Activated B cell treated with CpG ODN at 0.5 μM for 24 hours (primary cell): ENCODE data around the gene ANKHD1. TPM values are rescaled to one million over a fixed set of nuclear protein-coding genes. Genes with fewer than 3 reads are reported as not detected.

Experiments
- ATAC-seq: fragments of 200-7000 bp; cut with Tn5 transposase; one replicate; pipeline ENCODE4 v1.10.0; 2021; ENCODE audit warnings: low read depth, mild to moderate bottlenecking, moderate library complexity
- CTCF ChIA-PET: fragments of 350-600 bp; sonication (Branson Sonifier 250); formaldehyde crosslinking; loops from one replicate; lab custom pipeline; 2021; ENCODE audit warnings: antibody characterized with exemption; lab: Charles Lee
- POLR2A ChIA-PET: fragments of 350-600 bp; sonication (Branson Sonifier 250); formaldehyde crosslinking; loops from one replicate; lab custom pipeline; 2021; ENCODE audit warnings: antibody characterized with exemption; lab: Charles Lee
- DNase-seq: peaks from one replicate; pipeline ENCODE4 v3.0.0; 2022
- H3K27ac Mint-ChIP-seq: one replicate; pipeline ENCODE4 v1.8.0; 2020; ENCODE audit warnings: mixed read lengths
- H3K27me3 Mint-ChIP-seq: one replicate; pipeline ENCODE4 v1.8.0; 2021; ENCODE audit warnings: mixed read lengths
- H3K36me3 Mint-ChIP-seq: one replicate; pipeline ENCODE4 v1.8.0; 2021; ENCODE audit warnings: low read depth, mixed read lengths
- H3K4me1 Mint-ChIP-seq: one replicate; pipeline ENCODE4 v1.8.0; 2021; ENCODE audit warnings: mixed read lengths
- H3K4me3 Mint-ChIP-seq: one replicate; pipeline ENCODE4 v1.8.0; 2020; ENCODE audit warnings: mild to moderate bottlenecking, mixed read lengths
- H3K9me3 Mint-ChIP-seq: one replicate; pipeline ENCODE4 v1.8.0; 2020; ENCODE audit warnings: mixed read lengths
- intact Hi-C: fragments of 100-400 bp; cut with micrococcal nuclease; formaldehyde crosslinking; loops from one replicate; pipeline ENCODE4 v1.15.1; 2024
- total RNA-seq: library from RNA; stranded (reverse); gene quantifications from 2 replicates; pipeline ENCODE4 v1.2.3, GENCODE V29; 2022
- TF ChIP-seq, protein P1 (sequence below): fragments of 200-600 bp; IDR thresholded peaks from one replicate; pipeline ENCODE4 v1.8.0; 2022; ENCODE audit warnings: antibody characterized with exemption, mild to moderate bottlenecking

The ANKHD1 gene
- total RNA-seq, 1 donor from 2014 or later: 187 TPM

DNA sequence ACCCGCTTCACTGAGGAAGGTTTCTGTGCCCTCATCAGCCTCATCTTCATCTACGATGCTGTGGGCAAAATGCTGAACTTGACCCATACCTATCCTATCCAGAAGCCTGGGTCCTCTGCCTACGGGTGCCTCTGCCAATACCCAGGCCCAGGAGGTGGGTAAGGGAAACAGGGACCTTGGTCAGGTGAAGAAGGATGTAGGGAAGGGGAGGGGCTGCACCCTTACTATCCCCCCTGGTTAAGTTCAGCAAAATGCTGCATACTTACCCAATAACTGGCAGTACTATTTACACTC lies 37.2 kb upstream of the ANKHD1 start:
- no peaks in the 10 kb centered on the region for H3K9me3 Mint-ChIP-seq
- no peak for ATAC-seq
- TF ChIP-seq, protein P1, sequence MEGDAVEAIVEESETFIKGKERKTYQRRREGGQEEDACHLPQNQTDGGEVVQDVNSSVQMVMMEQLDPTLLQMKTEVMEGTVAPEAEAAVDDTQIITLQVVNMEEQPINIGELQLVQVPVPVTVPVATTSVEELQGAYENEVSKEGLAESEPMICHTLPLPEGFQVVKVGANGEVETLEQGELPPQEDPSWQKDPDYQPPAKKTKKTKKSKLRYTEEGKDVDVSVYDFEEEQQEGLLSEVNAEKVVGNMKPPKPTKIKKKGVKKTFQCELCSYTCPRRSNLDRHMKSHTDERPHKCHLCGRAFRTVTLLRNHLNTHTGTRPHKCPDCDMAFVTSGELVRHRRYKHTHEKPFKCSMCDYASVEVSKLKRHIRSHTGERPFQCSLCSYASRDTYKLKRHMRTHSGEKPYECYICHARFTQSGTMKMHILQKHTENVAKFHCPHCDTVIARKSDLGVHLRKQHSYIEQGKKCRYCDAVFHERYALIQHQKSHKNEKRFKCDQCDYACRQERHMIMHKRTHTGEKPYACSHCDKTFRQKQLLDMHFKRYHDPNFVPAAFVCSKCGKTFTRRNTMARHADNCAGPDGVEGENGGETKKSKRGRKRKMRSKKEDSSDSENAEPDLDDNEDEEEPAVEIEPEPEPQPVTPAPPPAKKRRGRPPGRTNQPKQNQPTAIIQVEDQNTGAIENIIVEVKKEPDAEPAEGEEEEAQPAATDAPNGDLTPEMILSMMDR: no peak
- H3K36me3 Mint-ChIP-seq: no peaks in the 10 kb centered on the region
- intact Hi-C loops: loop anchor here (5.0 kb wide), 1 partner anchor 678 kb away; no protein-coding TSS in a partner anchor
- CTCF ChIA-PET: interaction anchor here (0.6 to 3.1 kb wide), 5 partner anchors 9 to 358 kb away, joined by 3 to 24 read pairs (median 3); no protein-coding TSS in a partner anchor
- H3K4me3 Mint-ChIP-seq: no peak overlapping the region
- peaks cover 6% of the 10 kb centered on the region for H3K4me1 Mint-ChIP-seq
- no peaks in the 10 kb centered on the region for H3K27me3 Mint-ChIP-seq
- DNase-seq: no peak
- no peak overlapping the region for H3K27ac Mint-ChIP-seq
- POLR2A ChIA-PET: interaction anchor here (1.4 kb wide), 1 partner anchor 37 kb away, joined by 3 read pairs; the partner anchor contains the start of gene ANKHD1

DNA sequence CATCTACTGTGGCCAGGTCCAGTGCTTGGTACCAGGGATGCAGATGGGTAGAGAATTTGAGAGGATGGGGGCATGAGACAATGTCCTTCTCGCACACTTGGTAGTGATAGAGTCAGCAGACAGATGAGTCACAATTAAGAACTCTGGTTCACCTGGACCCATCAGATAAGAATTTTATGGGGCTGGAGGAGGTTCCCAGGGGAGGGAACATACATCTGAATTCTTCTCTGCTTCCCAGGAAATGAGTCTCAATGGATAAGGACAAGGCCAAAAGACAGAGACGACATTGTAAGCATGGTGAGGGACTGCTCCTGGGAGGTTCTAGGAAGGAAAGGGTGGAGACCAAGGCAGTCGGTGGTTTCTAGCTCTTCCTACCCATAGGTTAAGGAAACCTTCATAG lies 36.4 kb upstream of the ANKHD1 start:
- no peaks in the 10 kb centered on the region for H3K36me3 Mint-ChIP-seq
- peaks cover 6% of the 10 kb centered on the region for H3K4me1 Mint-ChIP-seq
- H3K27ac Mint-ChIP-seq: no peak overlapping the region
- ChIA-PET CTCF (interaction anchor here (1.0 to 1.1 kb wide), 3 partner anchors 8 to 357 kb away, joined by 3 read pairs; no protein-coding TSS in a partner anchor), POLR2A (no interaction called here)
- no peaks in the 10 kb centered on the region for H3K9me3 Mint-ChIP-seq
- TF ChIP-seq, protein P1: no peak
- ATAC-seq (no peak), DNase-seq (no peak)
- H3K4me3 Mint-ChIP-seq: no peak overlapping the region
- intact Hi-C loops: no loop called here
- no peaks in the 10 kb centered on the region for H3K27me3 Mint-ChIP-seq

DNA sequence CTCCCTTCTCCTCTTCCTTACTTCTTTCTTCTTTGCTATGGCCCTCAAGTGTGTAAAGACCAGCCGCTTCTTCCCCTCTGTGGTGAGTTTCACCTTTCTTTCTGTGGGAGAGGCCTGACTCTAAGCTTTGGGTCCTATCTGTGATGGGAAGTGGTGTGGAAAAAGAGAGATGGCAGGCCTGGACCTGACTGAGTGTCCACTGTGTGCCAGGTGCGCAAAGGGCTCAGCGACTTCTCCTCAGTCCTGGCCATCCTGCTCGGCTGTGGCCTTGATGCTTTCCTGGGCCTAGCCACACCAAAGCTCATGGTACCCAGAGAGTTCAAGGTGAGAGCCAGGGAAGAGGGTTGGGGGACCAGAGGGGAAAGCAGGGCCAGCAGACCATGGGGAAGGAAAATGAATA lies 35.7 kb upstream of the ANKHD1 start:
- intact Hi-C loops: no loop called here
- Mint-ChIP-seq H3K27ac (no peak overlapping the region), H3K27me3 (no peaks in the 10 kb centered on the region), H3K9me3 (no peaks in the 10 kb centered on the region), H3K4me1 (peaks cover 6% of the 10 kb centered on the region), H3K4me3 (no peak overlapping the region), H3K36me3 (no peaks in the 10 kb centered on the region)
- DNase-seq (no peak), ATAC-seq (no peak)
- ChIA-PET POLR2A (no interaction called here), CTCF (interaction anchor here (0.8 to 1.7 kb wide), 5 partner anchors 10 to 356 kb away, joined by 3 to 6 read pairs (median 3); no protein-coding TSS in a partner anchor)
- TF ChIP-seq, protein P1: no peak

DNA sequence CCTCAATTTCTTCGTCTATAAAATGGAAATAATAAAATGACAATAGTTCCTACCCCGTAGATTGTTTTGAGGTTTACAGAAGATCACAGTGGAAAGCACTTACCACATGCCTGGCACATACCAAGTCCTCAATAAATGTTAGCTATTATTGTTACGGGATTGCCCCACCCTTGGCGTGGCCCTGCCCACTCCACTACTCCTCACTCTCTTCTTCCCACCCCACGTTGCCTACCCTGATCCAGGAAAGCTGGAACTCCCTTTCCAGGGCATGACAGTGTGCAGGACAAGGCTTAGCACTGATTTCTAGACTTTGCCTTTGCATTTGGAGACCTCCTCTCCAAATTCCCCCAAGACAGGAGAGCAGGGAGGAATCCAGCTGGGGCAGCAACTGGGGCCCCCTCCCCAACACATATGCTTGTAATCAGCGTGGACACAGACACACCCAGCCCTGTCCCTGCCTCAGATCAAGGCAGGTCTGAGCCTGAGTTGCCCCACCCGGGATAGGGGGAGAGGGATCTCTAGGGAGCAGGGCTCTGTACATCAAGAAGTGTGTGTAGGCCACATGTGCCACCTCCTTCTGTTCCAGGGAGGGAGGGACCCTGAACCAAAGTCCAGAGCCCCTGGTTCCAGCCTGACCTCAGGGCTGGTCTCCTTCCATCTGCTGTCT lies 34.9 kb upstream of the ANKHD1 start:
- H3K27ac Mint-ChIP-seq: no peak overlapping the region
- DNase-seq (no peak), ATAC-seq (no peak)
- H3K9me3 Mint-ChIP-seq: no peaks in the 10 kb centered on the region
- intact Hi-C loops: no loop called here
- ChIA-PET POLR2A (interaction anchor here (1.0 kb wide), 1 partner anchor 34 kb away, joined by 4 read pairs; the partner anchor contains the start of gene ANKHD1), CTCF (interaction anchor here (0.8 to 1.7 kb wide), 4 partner anchors 11 to 353 kb away, joined by 3 to 6 read pairs (median 4); no protein-coding TSS in a partner anchor)
- TF ChIP-seq, protein P1: no peak
- peaks cover 6% of the 10 kb centered on the region for H3K4me1 Mint-ChIP-seq
- H3K36me3 Mint-ChIP-seq: no peaks in the 10 kb centered on the region
- H3K4me3 Mint-ChIP-seq: no peak overlapping the region
- no peaks in the 10 kb centered on the region for H3K27me3 Mint-ChIP-seq

DNA sequence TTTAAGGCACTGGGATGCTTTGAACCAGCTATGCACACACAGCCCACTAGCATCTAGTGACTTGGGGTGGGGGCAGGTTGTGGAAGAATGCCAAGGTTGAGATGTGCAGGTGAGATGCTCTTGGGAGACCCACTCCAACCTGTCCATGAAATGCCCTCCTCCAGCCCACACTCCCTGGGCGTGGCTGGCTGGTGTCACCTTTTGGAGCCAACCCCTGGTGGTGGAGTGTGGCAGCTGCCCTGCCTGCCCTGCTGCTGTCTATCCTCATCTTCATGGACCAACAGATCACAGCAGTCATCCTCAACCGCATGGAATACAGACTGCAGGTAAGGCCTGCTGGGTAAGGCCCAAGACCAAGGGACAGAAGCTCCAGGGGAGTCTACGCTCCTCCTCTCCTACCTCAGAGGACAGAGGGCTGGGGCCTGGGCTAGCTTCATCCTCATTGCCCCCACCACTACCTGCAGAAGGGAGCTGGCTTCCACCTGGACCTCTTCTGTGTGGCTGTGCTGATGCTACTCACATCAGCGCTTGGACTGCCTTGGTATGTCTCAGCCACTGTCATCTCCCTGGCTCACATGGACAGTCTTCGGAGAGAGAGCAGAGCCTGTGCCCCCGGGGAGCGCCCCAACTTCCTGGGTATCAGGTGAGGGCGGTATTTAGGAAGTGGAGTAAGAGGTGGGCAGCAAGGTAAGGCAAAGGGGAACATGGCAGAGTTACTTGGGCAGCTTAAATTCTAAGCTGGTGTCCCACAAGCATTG lies 34.2 kb upstream of the ANKHD1 start:
- no peaks in the 10 kb centered on the region for H3K27me3 Mint-ChIP-seq
- CTCF ChIA-PET: interaction anchor here (1.2 to 1.7 kb wide), 2 partner anchors 11 to 124 kb away, joined by 3 to 4 read pairs; no protein-coding TSS in a partner anchor
- ATAC-seq (no peak), DNase-seq (no peak)
- H3K36me3 Mint-ChIP-seq: no peaks in the 10 kb centered on the region
- no peak overlapping the region for H3K4me3 Mint-ChIP-seq
- H3K9me3 Mint-ChIP-seq: no peaks in the 10 kb centered on the region
- H3K27ac Mint-ChIP-seq: no peak overlapping the region
- intact Hi-C loops: no loop called here
- TF ChIP-seq, protein P1: no peak
- peaks cover 6% of the 10 kb centered on the region for H3K4me1 Mint-ChIP-seq
- POLR2A ChIA-PET: interaction anchor here (1.0 kb wide), 1 partner anchor 34 kb away, joined by 4 read pairs; the partner anchor contains the start of gene ANKHD1
